HG03460 (cell line): Measurements from ENCODE around the gene PCK2.
"Not testable (repeated sequence)": the region's sequence is repeated elsewhere in the genome, so short reads cannot be mapped to it uniquely, and the experiment has no call there.

ENCODE experiments used
- ATAC-seq: cut with Tn5 transposase; IDR thresholded peaks from one replicate; pipeline ENCODE4 v1.9.1; 2021; ENCODE audit not compliant: unreplicated experiment

The PCK2 gene

GRCh38 chr14:24093901-24094840 is at the start of gene PCK2:
Gene PCK2 (plus strand): TSS chr14:24094311. CDS start chr14:24094406, 95 bp downstream.
- peak; percentile 46 for ATAC-seq

- not testable (repeated sequence) for ATAC-seq
These were observed 45.1 kb upstream of the PCK2 start for GRCh38 chr14:24049002-24049401.

GRCh38 chr14:24050753-24051152 is 43.4 kb upstream of the PCK2 start:
- ATAC-seq: not testable (repeated sequence)

GRCh38 chr14:24051176-24051788 is 42.8 kb upstream of the PCK2 start:
- ATAC-seq: no peak

GRCh38 chr14:24051789-24052655 is 42.1 kb upstream of the PCK2 start, which contains the start of gene CARMIL3:
Gene CARMIL3 (plus strand): TSS chr14:24052009. CDS start chr14:24052154, 145 bp downstream.
- ATAC-seq: peak; percentile 69

- no peak for ATAC-seq
These were observed 41.2 kb upstream of the PCK2 start for GRCh38 chr14:24052656-24053547.

- ATAC-seq: no peak
These were observed 40.4 kb upstream of the PCK2 start for GRCh38 chr14:24053548-24054323.

- no peak for ATAC-seq
These were observed 39.8 kb upstream of the PCK2 start for GRCh38 chr14:24054324-24054641.

- ATAC-seq: no peak
These were observed 39.5 kb upstream of the PCK2 start for GRCh38 chr14:24054646-24055045.

GRCh38 chr14:24055971-24056799 is 37.9 kb upstream of the PCK2 start:
- no peak for ATAC-seq

GRCh38 chr14:24056800-24057184 is 37.3 kb upstream of the PCK2 start:
- ATAC-seq: no peak

- no peak for ATAC-seq
These were observed 36.8 kb upstream of the PCK2 start for GRCh38 chr14:24057271-24057670.

GRCh38 chr14:24057867-24058259 is 36.2 kb upstream of the PCK2 start:
- no peak for ATAC-seq

GRCh38 chr14:24058260-24058950 is 35.7 kb upstream of the PCK2 start:
- ATAC-seq: peak; percentile 48

GRCh38 chr14:24058951-24059475 is 35.1 kb upstream of the PCK2 start:
- no peak for ATAC-seq

GRCh38 chr14:24059841-24060388 is 34.2 kb upstream of the PCK2 start:
- ATAC-seq: no peak

- ATAC-seq: no peak
These were observed 33.7 kb upstream of the PCK2 start for GRCh38 chr14:24060443-24060842.
